ENCODE measurements around the gene PRPSAP2. TPM values are rescaled to one million over a fixed set of nuclear protein-coding genes. Genes with fewer than 3 reads are reported as not detected.

The PRPSAP2 gene
- total RNA-seq, 1 experiment from 2014 or later = 37.8 TPM

DNA sequence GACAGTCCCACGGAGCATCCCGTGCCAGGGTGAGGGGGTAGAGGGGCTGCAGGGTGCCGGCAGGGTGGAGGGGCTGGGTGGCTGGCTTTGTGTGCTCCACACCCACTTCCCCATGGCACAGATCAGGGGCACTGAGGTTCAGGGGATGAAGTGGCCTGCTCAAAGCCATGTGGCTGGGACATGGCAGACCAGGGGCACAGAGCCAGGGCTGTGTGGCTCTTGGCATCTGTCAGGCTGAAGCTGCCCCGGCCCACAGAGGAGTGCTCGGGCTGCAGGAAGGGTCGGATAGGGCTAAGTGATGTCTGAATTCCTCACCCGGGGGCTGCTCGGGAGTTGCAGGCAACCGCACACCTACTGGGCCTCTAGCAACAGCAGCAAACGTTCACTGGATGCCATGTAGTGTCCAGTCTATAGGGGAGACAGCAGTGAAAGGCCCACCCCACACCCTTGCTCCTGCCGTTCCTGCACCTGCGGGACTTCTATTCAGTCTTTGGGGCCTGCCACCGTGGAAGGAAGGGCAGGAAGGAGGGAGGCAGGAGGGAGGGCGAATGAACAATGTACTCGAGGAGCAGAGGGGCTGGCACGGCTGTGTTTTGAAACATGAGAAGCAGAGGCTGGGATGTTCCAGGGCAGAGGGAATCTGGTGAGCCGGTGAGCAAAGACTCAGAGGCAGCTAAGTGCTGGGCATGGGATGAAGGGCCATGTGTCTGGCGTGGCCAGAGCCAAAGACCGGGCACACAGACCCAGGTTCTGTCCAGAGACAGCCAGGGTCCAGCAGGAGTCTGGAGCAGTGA is 109.1 kb downstream of the PRPSAP2 start:
- H3K9ac ChIP-seq (ENCODE audit: low read length) = no peak overlapping the region

DNA sequence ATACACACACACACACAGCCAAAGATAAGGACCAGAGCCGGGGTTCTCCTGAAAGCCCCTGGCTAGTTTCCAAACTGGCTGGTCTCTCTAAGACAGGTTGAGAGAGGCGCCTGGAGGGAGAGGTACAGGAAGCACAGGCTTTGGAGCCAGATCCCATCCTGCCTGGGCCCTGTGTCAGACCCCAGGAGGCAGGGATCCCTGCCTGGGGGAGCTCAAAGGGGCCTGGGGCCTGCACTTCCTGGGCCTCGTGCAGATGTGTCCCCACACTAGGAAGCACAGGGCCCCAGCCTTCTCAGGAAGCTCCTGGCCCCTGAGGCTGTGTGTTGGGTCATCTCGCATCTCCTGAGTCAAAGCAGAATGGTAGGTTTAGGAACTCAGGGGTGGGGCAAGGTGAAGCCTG is 110.0 kb downstream of the PRPSAP2 start:
- RAD21 ChIA-PET (ENCODE audit: low non-redundant PET in 1 of 2, low total read pairs in 2 of 2, uncharacterized antibody in 2 of 2, unreplicated experiment in 2 of 2) = no interaction called here
- ATAC-seq (no peak), DNase-seq (ENCODE audit: low read depth, low spot score) (no peak)
- Histone ChIP-seq H3K9me2 (ENCODE audit: insufficient read depth) (no peaks in the 10 kb centered on the region), H3K9ac (ENCODE audit: low read length) (no peak overlapping the region), H3K27ac (ENCODE audit: low read depth, low read length) (no peak overlapping the region; the same call in 1 of the 2 replicates), H3K9me3 (ENCODE audit: control insufficient read depth in 1 of 2, insufficient read depth in 1 of 2, low read depth in 1 of 2, low read length in 2 of 2) (no peaks in the 10 kb centered on the region), H3K79me2 (ENCODE audit: insufficient read depth, low read length) (no peaks in the 10 kb centered on the region; the same call in 1 of the 2 replicates), H3K4me2 (ENCODE audit: low read length) (no peak overlapping the region), H3K36me3 (ENCODE audit: control insufficient read depth in 1 of 2, insufficient read depth in 2 of 2, low read length in 2 of 2) (peaks cover 12 to 15% of the 10 kb centered on the region in 2 experiments; a peak in 3 of 4 replicates), H3K4me3 (replicated peaks in 1 of 2; ENCODE audit: low read depth in 1 of 2, low read length in 2 of 2) (no peak overlapping the region), H2AFZ (ENCODE audit: low read depth, low read length, poor library complexity, severe bottlenecking) (no peak overlapping the region), H3K4me1 (ENCODE audit: control insufficient read depth in 1 of 2, insufficient read depth in 2 of 2, low read length in 2 of 2) (peaks cover 27 to 51% of the 10 kb centered on the region in 2 experiments), H4K20me1 (ENCODE audit: insufficient read depth) (no peaks in the 10 kb centered on the region), H3K27me3 (ENCODE audit: insufficient read depth, low read length) (no peaks in the 10 kb centered on the region)
- no peak for TF ChIP-seq CEBPB (IDR thresholded peaks at IDR 0.05; ENCODE audit: low read depth)
- TF ChIP-seq, protein P1, sequence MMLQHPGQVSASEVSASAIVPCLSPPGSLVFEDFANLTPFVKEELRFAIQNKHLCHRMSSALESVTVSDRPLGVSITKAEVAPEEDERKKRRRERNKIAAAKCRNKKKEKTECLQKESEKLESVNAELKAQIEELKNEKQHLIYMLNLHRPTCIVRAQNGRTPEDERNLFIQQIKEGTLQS (IDR thresholded peaks at IDR 0.05) = no peak
- TF ChIP-seq, protein P2, sequence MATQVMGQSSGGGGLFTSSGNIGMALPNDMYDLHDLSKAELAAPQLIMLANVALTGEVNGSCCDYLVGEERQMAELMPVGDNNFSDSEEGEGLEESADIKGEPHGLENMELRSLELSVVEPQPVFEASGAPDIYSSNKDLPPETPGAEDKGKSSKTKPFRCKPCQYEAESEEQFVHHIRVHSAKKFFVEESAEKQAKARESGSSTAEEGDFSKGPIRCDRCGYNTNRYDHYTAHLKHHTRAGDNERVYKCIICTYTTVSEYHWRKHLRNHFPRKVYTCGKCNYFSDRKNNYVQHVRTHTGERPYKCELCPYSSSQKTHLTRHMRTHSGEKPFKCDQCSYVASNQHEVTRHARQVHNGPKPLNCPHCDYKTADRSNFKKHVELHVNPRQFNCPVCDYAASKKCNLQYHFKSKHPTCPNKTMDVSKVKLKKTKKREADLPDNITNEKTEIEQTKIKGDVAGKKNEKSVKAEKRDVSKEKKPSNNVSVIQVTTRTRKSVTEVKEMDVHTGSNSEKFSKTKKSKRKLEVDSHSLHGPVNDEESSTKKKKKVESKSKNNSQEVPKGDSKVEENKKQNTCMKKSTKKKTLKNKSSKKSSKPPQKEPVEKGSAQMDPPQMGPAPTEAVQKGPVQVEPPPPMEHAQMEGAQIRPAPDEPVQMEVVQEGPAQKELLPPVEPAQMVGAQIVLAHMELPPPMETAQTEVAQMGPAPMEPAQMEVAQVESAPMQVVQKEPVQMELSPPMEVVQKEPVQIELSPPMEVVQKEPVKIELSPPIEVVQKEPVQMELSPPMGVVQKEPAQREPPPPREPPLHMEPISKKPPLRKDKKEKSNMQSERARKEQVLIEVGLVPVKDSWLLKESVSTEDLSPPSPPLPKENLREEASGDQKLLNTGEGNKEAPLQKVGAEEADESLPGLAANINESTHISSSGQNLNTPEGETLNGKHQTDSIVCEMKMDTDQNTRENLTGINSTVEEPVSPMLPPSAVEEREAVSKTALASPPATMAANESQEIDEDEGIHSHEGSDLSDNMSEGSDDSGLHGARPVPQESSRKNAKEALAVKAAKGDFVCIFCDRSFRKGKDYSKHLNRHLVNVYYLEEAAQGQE (IDR thresholded peaks at IDR 0.05; ENCODE audit: low read depth) = no peak
- no peak for TF ChIP-seq SIN3A (IDR thresholded peaks at IDR 0.05; ENCODE audit: low read depth)
- TF ChIP-seq POLR2A (IDR thresholded peaks at IDR 0.05; ENCODE audit: borderline replicate concordance, extremely low read depth, insufficient read depth, insufficient read length) = no peak
- intact Hi-C loops (cut with micrococcal nuclease) = no loop called here
- CTCF ChIA-PET = no interaction called here
- no TSS peak for BruUV-seq (replicated peaks)
- POLR2A ChIA-PET = no interaction called here

More for the DNA sequence above, 109.1 kb downstream of the PRPSAP2 start:
- ChIA-PET POLR2A (no interaction called here), CTCF (no interaction called here), RAD21 (ENCODE audit: low non-redundant PET in 1 of 2, low total read pairs in 2 of 2, uncharacterized antibody in 2 of 2, unreplicated experiment in 2 of 2) (no interaction called here)
- BruUV-seq (replicated peaks) = no TSS peak
- peaks cover 9 to 14% of the 10 kb centered on the region in 2 experiments; a peak in 3 of 4 replicates for H3K36me3 ChIP-seq (ENCODE audit: control insufficient read depth in 1 of 2, insufficient read depth in 2 of 2, low read length in 2 of 2)
- intact Hi-C loops (cut with micrococcal nuclease) = no loop called here
- no peaks in the 10 kb centered on the region for H3K9me3 ChIP-seq (ENCODE audit: control insufficient read depth in 1 of 2, insufficient read depth in 1 of 2, low read depth in 1 of 2, low read length in 2 of 2)
- no peaks in the 10 kb centered on the region for H3K27me3 ChIP-seq (ENCODE audit: insufficient read depth, low read length)
- no peaks in the 10 kb centered on the region for H3K79me2 ChIP-seq (ENCODE audit: insufficient read depth, low read length)
- no peak overlapping the region for H3K4me3 ChIP-seq (replicated peaks in 1 of 2; ENCODE audit: low read depth in 1 of 2, low read length in 2 of 2)
- no peak for ATAC-seq
- H2AFZ ChIP-seq (ENCODE audit: low read depth, low read length, poor library complexity, severe bottlenecking) = no peak overlapping the region
- no peak for DNase-seq (ENCODE audit: low read depth, low spot score)
- no peak overlapping the region for H3K27ac ChIP-seq (ENCODE audit: low read depth, low read length)
- H3K4me2 ChIP-seq (ENCODE audit: low read length) = no peak overlapping the region
- TF ChIP-seq CEBPB (IDR thresholded peaks at IDR 0.05; ENCODE audit: low read depth) = no peak
- peak; percentile 20; the same call in 1 of the 2 replicates for TF ChIP-seq POLR2AphosphoS5 (IDR thresholded peaks at IDR 0.05; ENCODE audit: low read depth, low read length)
- H4K20me1 ChIP-seq (ENCODE audit: insufficient read depth) = no peaks in the 10 kb centered on the region
- no peaks in the 10 kb centered on the region for H3K9me2 ChIP-seq (ENCODE audit: insufficient read depth)
- peaks cover 27 to 60% of the 10 kb centered on the region in 2 experiments for H3K4me1 ChIP-seq (ENCODE audit: control insufficient read depth in 1 of 2, insufficient read depth in 2 of 2, low read length in 2 of 2)

All from HCT116 (cell line).